DOHH2 (cell line): Measurements from ENCODE around the gene CPS1.

Source experiments
- H3F3A ChIP-seq: fragments of 200-600 bp; sonication (generic), shearing (Covaris generic); 2 replicates; pipeline ENCODE4 v1.6.0; 2016; ENCODE audit warnings: antibody characterized with exemption, mild to moderate bottlenecking; ENCODE audit not compliant: control insufficient read depth, insufficient read depth
- H3K27ac ChIP-seq: fragments of 200-600 bp; sonication (generic); 2 replicates; pipeline ENCODE4 v1.5.1; 2014; ENCODE audit warnings: low read depth, mild to moderate bottlenecking, low read length, moderate library complexity
- H3K27me3 ChIP-seq: fragments of 200-600 bp; sonication (generic); 2 replicates; pipeline ENCODE4 v1.6.1; 2014; ENCODE audit warnings: mild to moderate bottlenecking, low read length, mixed read lengths; ENCODE audit not compliant: control insufficient read depth
- H3K36me3 ChIP-seq: fragments of 200-600 bp; sonication (generic); 2 replicates; pipeline ENCODE4 v1.6.1; 2014; ENCODE audit warnings: mild to moderate bottlenecking, low read length, moderate library complexity, mixed read lengths; ENCODE audit not compliant: control insufficient read depth
- H3K4me1 ChIP-seq: fragments of 200-600 bp; sonication (generic); 2 replicates; pipeline ENCODE4 v1.6.1; 2014; ENCODE audit warnings: mild to moderate bottlenecking, low read length, mixed read lengths; ENCODE audit not compliant: control insufficient read depth
- H3K4me2 ChIP-seq: fragments of 200-600 bp; sonication (generic); 2 replicates; pipeline ENCODE4 v1.6.0; 2014; ENCODE audit warnings: mild to moderate bottlenecking, low read length, moderate library complexity
- H3K4me3 ChIP-seq: fragments of 200-600 bp; sonication (generic); 2 replicates; pipeline ENCODE4 v1.5.1; 2014; ENCODE audit warnings: mild to moderate bottlenecking, low read length, mixed read lengths
- H3K79me2 ChIP-seq: fragments of 200-600 bp; sonication (generic); 2 replicates; pipeline ENCODE4 v1.6.1; 2014; ENCODE audit warnings: mild to moderate bottlenecking, low read length, mixed read lengths; ENCODE audit not compliant: control insufficient read depth
- H3K9me2 ChIP-seq: fragments of 200-600 bp; sonication (generic); replicated peaks from 2 replicates; pipeline ENCODE4 v1.6.1; 2014; ENCODE audit warnings: mild to moderate bottlenecking, low read length, mixed read lengths; ENCODE audit not compliant: control insufficient read depth
- H3K9me3 ChIP-seq: fragments of 200-600 bp; sonication (generic); 2 replicates; pipeline ENCODE4 v1.6.1; 2014; ENCODE audit warnings: antibody characterized with exemption, low read length, mixed read lengths; ENCODE audit not compliant: control insufficient read depth, insufficient read depth
- H4K20me1 ChIP-seq: fragments of 200-600 bp; sonication (generic); 2 replicates; pipeline ENCODE4 v1.6.0; 2014; ENCODE audit warnings: low read depth, mild to moderate bottlenecking, antibody characterized with exemption, low read length, moderate library complexity; ENCODE audit not compliant: control insufficient read depth, insufficient read depth
- CTCF ChIP-seq: fragments of 200-600 bp; sonication (generic); IDR thresholded peaks from one replicate; pipeline ENCODE4 v1.5.1; 2014; ENCODE audit warnings: antibody characterized with exemption, mild to moderate bottlenecking, low read depth, low read length; ENCODE audit not compliant: poor library complexity, severe bottlenecking
- EZH2phosphoT487 ChIP-seq: fragments of 200-600 bp; sonication (generic); IDR thresholded peaks from 2 replicates; pipeline ENCODE4 v1.6.1; 2017; ENCODE audit warnings: borderline replicate concordance, mild to moderate bottlenecking, antibody characterized with exemption, low read length, moderate library complexity, mixed read lengths

Gene CPS1

GRCh38 chr2:210591663-210592062 lies 35.3 kb downstream of the CPS1 start:
- no peaks in the 10 kb centered on the region for H3K4me1 ChIP-seq

DNA sequence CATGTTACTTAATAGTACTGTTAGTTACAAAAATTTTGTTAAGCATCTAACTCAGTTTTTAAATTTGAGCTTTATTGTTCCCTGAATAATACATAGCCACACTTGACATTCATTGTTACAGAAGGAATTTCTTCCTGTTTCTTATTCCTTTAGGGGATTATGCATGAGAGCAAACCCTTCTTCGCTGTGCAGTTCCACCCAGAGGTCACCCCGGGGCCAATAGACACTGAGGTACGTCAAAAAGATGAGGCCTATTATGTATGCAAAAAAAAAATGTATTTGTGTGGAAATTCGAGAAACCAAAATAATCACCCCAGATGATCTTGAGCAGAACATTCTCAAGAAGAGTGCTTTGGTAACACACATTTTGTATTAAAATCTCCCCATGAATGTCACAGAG lies 36.3 kb downstream of the CPS1 start:
- no peaks in the 10 kb centered on the region for H3K9me2 ChIP-seq
- H3K27me3 ChIP-seq: no peaks in the 10 kb centered on the region
- no peaks in the 10 kb centered on the region for H3K9me3 ChIP-seq
- no peak overlapping the region for H3K4me3 ChIP-seq
- no peaks in the 10 kb centered on the region for H3K4me1 ChIP-seq
- no peaks in the 10 kb centered on the region for H3F3A ChIP-seq
- no peak for TF ChIP-seq CTCF
- TF ChIP-seq EZH2phosphoT487: no peak
- no peaks in the 10 kb centered on the region for H3K79me2 ChIP-seq
- no peak overlapping the region for H3K27ac ChIP-seq
- H3K36me3 ChIP-seq: no peaks in the 10 kb centered on the region
- H3K4me2 ChIP-seq: no peak overlapping the region
- H4K20me1 ChIP-seq: no peaks in the 10 kb centered on the region

More at GRCh38 chr2:210591663-210592062, 35.3 kb downstream of the CPS1 start:
- H4K20me1 ChIP-seq: no peaks in the 10 kb centered on the region
- H3K9me2 ChIP-seq: no peaks in the 10 kb centered on the region
- no peak overlapping the region for H3K4me2 ChIP-seq
- H3K36me3 ChIP-seq: no peaks in the 10 kb centered on the region
- H3K9me3 ChIP-seq: no peaks in the 10 kb centered on the region
- H3K27ac ChIP-seq: no peak overlapping the region
- TF ChIP-seq EZH2phosphoT487: no peak
- no peak for TF ChIP-seq CTCF
- no peaks in the 10 kb centered on the region for H3K27me3 ChIP-seq
- no peaks in the 10 kb centered on the region for H3F3A ChIP-seq
- no peak overlapping the region for H3K4me3 ChIP-seq
- H3K79me2 ChIP-seq: no peaks in the 10 kb centered on the region

DNA sequence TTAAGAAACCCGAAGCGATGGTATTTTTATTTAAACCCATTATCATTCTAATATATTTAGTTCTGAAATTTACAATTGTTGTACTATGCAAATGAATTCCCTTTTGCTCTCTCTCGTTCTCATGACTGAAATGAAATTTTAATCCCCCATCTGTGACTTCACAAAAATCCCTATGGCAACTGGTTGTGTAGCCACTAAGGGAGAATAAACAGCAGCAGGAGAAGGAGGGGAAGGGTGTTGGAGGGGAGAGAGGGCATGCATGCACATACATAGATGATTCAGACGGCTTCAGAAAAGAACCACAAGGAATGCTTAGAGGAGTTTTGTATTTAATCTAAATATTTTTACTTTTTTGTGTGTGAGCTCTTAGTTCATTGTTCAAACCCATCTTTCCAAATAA lies 36.8 kb downstream of the CPS1 start:
- no peaks in the 10 kb centered on the region for H4K20me1 ChIP-seq
- no peaks in the 10 kb centered on the region for H3K36me3 ChIP-seq
- H3K27ac ChIP-seq: no peak overlapping the region
- H3F3A ChIP-seq: no peaks in the 10 kb centered on the region
- no peaks in the 10 kb centered on the region for H3K9me2 ChIP-seq
- no peak overlapping the region for H3K4me2 ChIP-seq
- H3K27me3 ChIP-seq: no peaks in the 10 kb centered on the region
- no peaks in the 10 kb centered on the region for H3K4me1 ChIP-seq
- no peak for TF ChIP-seq CTCF
- no peak for TF ChIP-seq EZH2phosphoT487
- H3K9me3 ChIP-seq: no peaks in the 10 kb centered on the region
- no peaks in the 10 kb centered on the region for H3K79me2 ChIP-seq
- no peak overlapping the region for H3K4me3 ChIP-seq

GRCh38 chr2:210598219-210598618 lies 41.8 kb downstream of the CPS1 start:
- H3F3A ChIP-seq: no peaks in the 10 kb centered on the region
- no peaks in the 10 kb centered on the region for H3K36me3 ChIP-seq
- no peaks in the 10 kb centered on the region for H3K4me1 ChIP-seq
- H3K27me3 ChIP-seq: no peaks in the 10 kb centered on the region
- H3K27ac ChIP-seq: no peak overlapping the region
- no peaks in the 10 kb centered on the region for H3K9me2 ChIP-seq
- no peaks in the 10 kb centered on the region for H3K79me2 ChIP-seq
- H3K4me2 ChIP-seq: no peak overlapping the region
- no peak overlapping the region for H3K4me3 ChIP-seq
- no peaks in the 10 kb centered on the region for H3K9me3 ChIP-seq
- H4K20me1 ChIP-seq: no peaks in the 10 kb centered on the region
- TF ChIP-seq EZH2phosphoT487 (no peak), CTCF (no peak)
